ENCODE results near the gene RASL10A.

DNA sequence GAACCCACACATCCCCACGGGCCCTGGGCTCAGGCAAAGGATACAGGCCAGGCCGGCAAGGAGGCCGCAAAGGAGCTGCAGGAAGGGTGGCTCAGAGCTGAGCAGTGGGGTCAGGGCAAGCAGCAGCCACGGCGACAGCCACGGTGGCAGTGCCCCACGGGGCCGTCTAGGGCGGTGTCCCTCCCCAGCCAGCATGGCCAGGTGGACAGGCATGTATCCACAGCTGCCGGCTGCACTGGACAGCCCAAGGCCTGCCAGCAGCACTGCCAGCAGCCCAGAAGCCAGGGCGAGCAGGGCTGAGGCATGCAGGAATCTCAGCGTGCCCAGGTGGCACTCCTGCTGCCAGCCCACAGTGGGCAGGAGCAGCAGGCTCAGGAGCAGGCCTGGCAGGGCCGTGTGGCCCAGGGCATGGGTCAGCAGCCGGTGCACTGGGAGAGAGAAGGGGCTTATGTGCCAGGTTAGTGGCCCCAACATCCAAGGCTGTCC lies 51.7 kb downstream of the RASL10A start:
- TF ChIP-seq CTCF (IDR thresholded peaks at IDR 0.05; ENCODE audit: poor library complexity) (no peak), EZH2phosphoT487 (IDR thresholded peaks at IDR 0.05; ENCODE audit: low read depth, severe bottlenecking, unreplicated experiment) (no peak)

Measured in hepatocyte (in vitro differentiated cells).